H7 (cell line): ENCODE data around the gene ASB3. TPM values are rescaled to one million over a fixed set of nuclear protein-coding genes. Genes with fewer than 3 reads are reported as not detected.
"Not testable (repeated sequence)": the region's sequence is repeated elsewhere in the genome, so short reads cannot be mapped to it uniquely, and the experiment has no call there.

Source experiments
- DNase-seq: peaks from one replicate; pipeline ENCODE4 v3.0.0; 2012
- H3K27me3 ChIP-seq: 2 replicates; pipeline ENCODE4 v1.6.0; 2011; ENCODE audit warnings: mild to moderate bottlenecking, low read length; ENCODE audit not compliant: control insufficient read depth, insufficient read depth
- H3K36me3 ChIP-seq: replicated peaks from 2 replicates; pipeline ENCODE4 v1.5.1; 2011; ENCODE audit warnings: low read length; ENCODE audit not compliant: control insufficient read depth, insufficient read depth
- H3K4me3 ChIP-seq: 2 replicates; pipeline ENCODE4 v1.5.1; 2011; ENCODE audit warnings: low read depth, mild to moderate bottlenecking, control low read depth, low read length, moderate library complexity; ENCODE audit not compliant: insufficient read depth
- total RNA-seq: library from RNA; depleted of rRNA; stranded (reverse); fragments of >200 nt; shearing (Covaris generic); gene quantifications from 2 replicates; pipeline ENCODE4 v1.2.3, GENCODE V29; 2014

The ASB3 gene
- total RNA-seq, 1 experiment from 2014 or later = 49.2 TPM

DNA sequence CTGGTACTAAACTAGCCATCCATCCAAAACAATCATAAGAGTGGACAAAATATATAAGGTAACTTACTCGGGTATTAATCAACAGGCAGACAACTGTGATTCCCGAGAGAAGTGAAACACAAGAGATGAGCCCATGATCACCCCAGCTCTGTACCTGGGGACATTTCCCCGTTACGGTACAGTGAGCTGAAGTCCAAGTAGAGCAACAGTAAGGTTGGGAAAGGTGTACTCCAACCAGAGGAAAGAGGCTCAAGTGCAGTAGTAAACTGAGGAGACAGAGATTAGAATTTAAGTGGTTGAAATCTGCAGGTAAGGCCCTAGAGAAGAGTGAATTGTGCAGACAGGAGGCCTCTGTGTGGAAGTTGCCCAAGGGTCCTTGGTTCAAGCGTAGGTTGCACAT lies 49.7 kb downstream of the ASB3 start:
- H3K27me3 ChIP-seq = no peaks in the 10 kb centered on the region
- H3K36me3 ChIP-seq = no peaks in the 10 kb centered on the region
- no peak for DNase-seq
- no peak overlapping the region for H3K4me3 ChIP-seq

- DNase-seq = no peak
- H3K36me3 ChIP-seq = no peaks in the 10 kb centered on the region; the same call in 1 of the 2 replicates
- no peaks in the 10 kb centered on the region for H3K27me3 ChIP-seq
- no peak overlapping the region for H3K4me3 ChIP-seq
Observed at GRCh38 chr2:53729143-53729762, 57.5 kb downstream of the ASB3 start.

- Histone ChIP-seq H3K27me3 (no peaks in the 10 kb centered on the region), H3K36me3 (no peaks in the 10 kb centered on the region; the same call in 1 of the 2 replicates), H3K4me3 (no peak overlapping the region)
- no peak for DNase-seq
Observed at GRCh38 chr2:53727921-53728320, 58.8 kb downstream of the ASB3 start.

GRCh38 chr2:53725662-53726061 lies 61.1 kb downstream of the ASB3 start:
- Histone ChIP-seq H3K27me3 (no peaks in the 10 kb centered on the region), H3K4me3 (no peak overlapping the region), H3K36me3 (no peaks in the 10 kb centered on the region; the same call in 1 of the 2 replicates)
- DNase-seq = no peak

GRCh38 chr2:53724536-53724935 lies 62.2 kb downstream of the ASB3 start:
- no peak for DNase-seq
- no peak overlapping the region for H3K4me3 ChIP-seq
- no peaks in the 10 kb centered on the region; the same call in 1 of the 2 replicates for H3K36me3 ChIP-seq
- H3K27me3 ChIP-seq = no peaks in the 10 kb centered on the region

- H3K4me3 ChIP-seq, H3K27me3 ChIP-seq, DNase-seq, H3K36me3 ChIP-seq: not testable (repeated sequence)
Observed at GRCh38 chr2:53720944-53721343, 65.8 kb downstream of the ASB3 start.

GRCh38 chr2:53715568-53715967 lies 71.2 kb downstream of the ASB3 start:
- no peak for DNase-seq
- Histone ChIP-seq H3K27me3 (no peaks in the 10 kb centered on the region), H3K36me3 (no peaks in the 10 kb centered on the region), H3K4me3 (no peak overlapping the region)

DNA sequence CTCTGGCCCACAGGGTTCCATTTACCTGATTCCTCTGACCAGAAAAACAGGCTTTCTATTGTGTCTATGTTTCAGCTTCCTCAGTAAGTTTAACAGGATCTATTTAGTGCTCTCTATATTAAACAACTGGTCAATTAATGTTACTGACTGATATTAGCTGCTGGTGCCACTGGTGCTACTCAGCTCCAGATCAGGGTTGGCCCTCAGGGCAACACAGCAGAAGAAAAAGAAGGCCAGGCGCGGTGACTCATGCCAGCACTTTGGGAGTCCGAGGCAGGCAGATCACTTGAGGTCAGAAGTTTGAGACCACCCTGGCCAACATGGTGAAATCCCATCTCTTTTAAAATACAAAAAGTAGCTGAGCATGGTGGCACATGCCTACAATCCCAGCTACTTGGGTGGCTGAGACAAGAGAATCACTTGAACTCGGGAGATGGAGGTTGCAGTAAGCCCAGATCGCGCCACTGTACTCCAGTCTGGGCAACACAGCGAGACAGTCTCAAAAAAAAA lies 75.4 kb downstream of the ASB3 start:
- H3K4me3 ChIP-seq = no peak overlapping the region
- H3K36me3 ChIP-seq = peaks cover 6% of the 10 kb centered on the region
- DNase-seq = no peak
- no peaks in the 10 kb centered on the region for H3K27me3 ChIP-seq

DNA sequence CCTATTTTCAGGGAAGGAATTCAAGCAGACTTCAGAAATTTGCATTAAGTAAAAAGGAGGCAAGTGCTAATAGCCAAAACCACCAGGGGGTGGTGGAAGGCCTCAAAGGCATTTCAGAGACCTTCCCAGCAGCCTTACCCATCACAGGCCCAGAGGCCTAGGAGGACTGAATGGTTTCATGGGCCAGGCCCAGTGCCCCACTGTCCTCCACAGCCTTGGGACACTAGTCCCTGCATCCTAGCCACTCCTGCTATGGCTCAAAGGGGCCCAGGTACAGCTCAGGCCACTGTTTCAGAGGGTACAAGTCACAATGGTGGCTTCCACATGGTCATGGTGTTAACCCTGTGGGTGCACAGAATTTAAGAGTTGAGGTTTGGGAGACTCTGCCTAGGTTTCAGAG lies 77.8 kb downstream of the ASB3 start:
- Histone ChIP-seq H3K36me3 (peaks cover 6% of the 10 kb centered on the region), H3K27me3 (no peaks in the 10 kb centered on the region), H3K4me3 (no peak overlapping the region)
- DNase-seq = no peak

- no peaks in the 10 kb centered on the region for H3K27me3 ChIP-seq
- no peaks in the 10 kb centered on the region; the same call in 1 of the 2 replicates for H3K36me3 ChIP-seq
- DNase-seq = no peak
- no peak overlapping the region for H3K4me3 ChIP-seq
Observed at GRCh38 chr2:53701221-53701620, 85.5 kb downstream of the ASB3 start.

DNA sequence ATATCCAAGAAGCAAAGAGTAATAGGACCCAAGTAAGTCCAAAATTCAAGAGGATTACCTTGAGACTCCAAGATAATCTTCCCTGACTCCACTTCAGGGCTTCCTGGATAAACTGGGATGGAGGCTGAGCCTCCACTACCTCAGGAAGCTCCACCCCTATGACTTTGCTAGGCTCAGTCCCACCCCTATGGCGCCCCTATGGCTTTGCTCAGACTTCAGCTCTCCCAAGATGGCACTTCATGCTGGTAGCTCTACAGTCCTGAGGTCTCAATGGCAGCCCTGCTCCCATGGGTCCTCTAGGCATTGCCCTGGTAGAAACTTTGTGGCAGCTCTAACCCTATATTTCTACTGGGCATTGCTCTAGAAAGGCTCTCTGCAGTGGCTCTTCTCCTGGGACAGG lies 89.1 kb downstream of the ASB3 start:
- DNase-seq = no peak
- H3K36me3 ChIP-seq = no peaks in the 10 kb centered on the region; the same call in 1 of the 2 replicates
- H3K27me3 ChIP-seq = no peaks in the 10 kb centered on the region
- no peak overlapping the region for H3K4me3 ChIP-seq

DNA sequence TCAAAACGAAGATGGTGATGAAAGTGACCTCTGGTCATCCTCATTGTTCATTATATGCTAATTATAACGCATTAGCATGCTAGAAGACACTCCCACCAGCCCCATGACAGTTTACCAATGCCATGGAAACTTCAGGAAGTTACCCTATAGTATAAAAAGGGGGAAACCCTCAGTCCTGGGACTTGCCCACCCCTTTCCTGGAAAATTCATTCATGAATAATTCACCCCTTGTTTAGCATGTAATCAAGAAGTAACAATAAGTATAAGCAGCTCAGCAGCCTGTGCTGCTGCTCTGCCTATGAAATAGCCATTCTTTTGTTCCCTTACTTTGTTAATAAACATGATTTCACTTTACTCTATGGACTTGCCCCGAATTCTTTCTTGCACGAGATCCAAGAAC lies 89.7 kb downstream of the ASB3 start:
- no peaks in the 10 kb centered on the region; the same call in 1 of the 2 replicates for H3K36me3 ChIP-seq
- no peaks in the 10 kb centered on the region for H3K27me3 ChIP-seq
- no peak overlapping the region for H3K4me3 ChIP-seq
- no peak for DNase-seq

GRCh38 chr2:53695575-53695974 lies 91.2 kb downstream of the ASB3 start:
- H3K36me3 ChIP-seq = no peaks in the 10 kb centered on the region; the same call in 1 of the 2 replicates
- H3K4me3 ChIP-seq = no peak overlapping the region
- H3K27me3 ChIP-seq = no peaks in the 10 kb centered on the region
- DNase-seq = no peak

- H3K36me3 ChIP-seq = no peaks in the 10 kb centered on the region; the same call in 1 of the 2 replicates
- DNase-seq = no peak
- no peak overlapping the region for H3K4me3 ChIP-seq
- no peaks in the 10 kb centered on the region for H3K27me3 ChIP-seq
Observed at GRCh38 chr2:53694096-53694771, 92.5 kb downstream of the ASB3 start.

GRCh38 chr2:53690876-53691275 lies 95.9 kb downstream of the ASB3 start:
- H3K36me3 ChIP-seq = no peaks in the 10 kb centered on the region
- DNase-seq = no peak
- no peak overlapping the region for H3K4me3 ChIP-seq
- no peaks in the 10 kb centered on the region for H3K27me3 ChIP-seq
